GM19238 (cell line): ENCODE data around the gene LCE2A.
"Not testable (repeated sequence)": the region's sequence is repeated elsewhere in the genome, so short reads cannot be mapped to it uniquely, and the experiment has no call there.

ENCODE experiments used
- DNase-seq: peaks from one replicate; pipeline ENCODE4 v3.0.0; 2011; ENCODE audit warnings: low spot score; ENCODE audit not compliant: insufficient read length

Gene LCE2A

GRCh38 chr1:152697701-152698600, at the start of gene LCE2A:
TSS of gene LCE2A (plus strand) at chr1:152698345. CDS start at chr1:152698902, 557 bp downstream.
- no peak for DNase-seq

- DNase-seq = peak; percentile 39
Measured at GRCh38 chr1:152654110-152654509, 44.0 kb upstream of the LCE2A start.

- no peak for DNase-seq
Measured at GRCh38 chr1:152656459-152656858, 41.7 kb upstream of the LCE2A start.

- DNase-seq = no peak
Measured at GRCh38 chr1:152657677-152658076, 40.5 kb upstream of the LCE2A start.

GRCh38 chr1:152658649-152659048, 39.5 kb upstream of the LCE2A start:
- no peak for DNase-seq

- no peak for DNase-seq
Measured at GRCh38 chr1:152663098-152663497, 35.0 kb upstream of the LCE2A start, which contains the start of gene LCE2D. TSS of gene LCE2D (plus strand) at chr1:152663380. CDS start at chr1:152664106, 726 bp downstream.

GRCh38 chr1:152666171-152666570, 32.0 kb upstream of the LCE2A start:
- not testable (repeated sequence) for DNase-seq

GRCh38 chr1:152667648-152668047, 30.5 kb upstream of the LCE2A start:
- DNase-seq = no peak

GRCh38 chr1:152673016-152673415, 25.1 kb upstream of the LCE2A start:
- no peak for DNase-seq

GRCh38 chr1:152674983-152675382, 23.2 kb upstream of the LCE2A start, which contains the start of gene LCE2C:
TSS of gene LCE2C (plus strand) at chr1:152675279. CDS start at chr1:152676016, 737 bp downstream.
- not testable (repeated sequence) for DNase-seq

GRCh38 chr1:152679459-152679858, 18.7 kb upstream of the LCE2A start:
- DNase-seq = no peak

GRCh38 chr1:152681616-152682015, 16.5 kb upstream of the LCE2A start:
- no peak for DNase-seq

GRCh38 chr1:152683846-152684245, 14.3 kb upstream of the LCE2A start:
- DNase-seq = no peak

GRCh38 chr1:152685823-152686222, 12.3 kb upstream of the LCE2A start, which contains the start of gene LCE2B:
TSS of gene LCE2B (plus strand) at chr1:152686123. CDS start at chr1:152686844, 721 bp downstream.
- DNase-seq = not testable (repeated sequence)

GRCh38 chr1:152699746-152700145, 1.6 kb downstream of the LCE2A start:
- DNase-seq = no peak

- no peak for DNase-seq
Measured at GRCh38 chr1:152707860-152708259, 9.7 kb downstream of the LCE2A start, which contains the start of gene LCE4A. TSS of gene LCE4A (plus strand) at chr1:152708160. CDS start at chr1:152709076, 916 bp downstream.

GRCh38 chr1:152718238-152718637, 20.1 kb downstream of the LCE2A start:
- no peak for DNase-seq

GRCh38 chr1:152725261-152725660, 27.1 kb downstream of the LCE2A start:
- DNase-seq = no peak

GRCh38 chr1:152728986-152729385, 30.8 kb downstream of the LCE2A start:
- DNase-seq = no peak

GRCh38 chr1:152735648-152736047, 37.5 kb downstream of the LCE2A start:
- no peak for DNase-seq

GRCh38 chr1:152737997-152738396, 39.9 kb downstream of the LCE2A start:
- DNase-seq = no peak

GRCh38 chr1:152739841-152740240, 41.7 kb downstream of the LCE2A start:
- no peak for DNase-seq

GRCh38 chr1:152741656-152742055, 43.5 kb downstream of the LCE2A start:
- DNase-seq = no peak
